Ovary (tissue), 9 donors: ENCODE measurements around the gene RPTOR. TPM values are rescaled to one million over a fixed set of nuclear protein-coding genes. Genes with fewer than 3 reads are reported as not detected.

ENCODE experiments used
- DNase-seq, 5 donors: peaks; one replicate each; pipeline ENCODE4 v3.0.0-alpha.2; 2019 to 2020
- H3K27ac ChIP-seq, 2 donors: fragments of 200-600 bp; one replicate each; pipeline versions ENCODE4 v1.5.1 to v1.8.0; 2019 to 2022
- H3K27me3 ChIP-seq: fragments of 200-600 bp; one replicate; pipeline ENCODE4 v1.8.0; 2022
- H3K36me3 ChIP-seq: fragments of 200-600 bp; sonication (generic); one replicate; pipeline ENCODE4 v1.5.1; 2019
- H3K4me1 ChIP-seq: one replicate; pipeline ENCODE4 v1.8.1; 2013; ENCODE audit warnings: mild to moderate bottlenecking, moderate library complexity; ENCODE audit not compliant: insufficient read depth
- H3K4me3 ChIP-seq: fragments of 200-600 bp; sonication (generic); one replicate; pipeline ENCODE4 v1.5.1; 2017
- H3K9me3 ChIP-seq, 2 donors: fragments of 200-600 bp in 1 of 2; sonication (generic) in 1 of 2; one replicate each; pipeline versions ENCODE4 v1.5.1 to v1.8.1; 2013 to 2019; ENCODE audit warnings: mild to moderate bottlenecking in 1 of 2, moderate library complexity in 1 of 2
- CTCF ChIP-seq, 3 donors: fragments of 450-650 bp in 2 of 3; fragments of 200-600 bp in 1 of 3; IDR thresholded peaks; one replicate each; pipeline versions ENCODE4 v1.5.1 to v1.8.0; 2016 to 2022; ENCODE audit warnings: antibody characterized with exemption in 3 of 3, mild to moderate bottlenecking in 1 of 3
- EP300 ChIP-seq: sonication (generic); formaldehyde crosslinking; IDR thresholded peaks from one replicate; pipeline ENCODE4 v1.6.1; 2017; ENCODE audit warnings: antibody characterized with exemption
- POLR2A ChIP-seq: fragments of 450-650 bp; IDR thresholded peaks from one replicate; pipeline ENCODE4 v1.6.1; 2017; ENCODE audit warnings: antibody characterized with exemption, mild to moderate bottlenecking, moderate library complexity
- WGBS, 3 donors: extraction: QIAGEN DNeasy Blood & Tissue Kit in 1 of 3; methylation state at CpG; one replicate each; pipeline versions ENCODE4 v1.1.5 to v1.1.7; 2013 to 2017; 5-methylcytosine and 5-hydroxymethylcytosine counted together
- intact Hi-C, 4 donors: fragments of 100-400 bp; cut with DNase I; formaldehyde crosslinking; loops; one replicate each; pipeline versions ENCODE4 v1.11.0 to v1.15.1; 2022 to 2023
- polyA plus RNA-seq, 2 donors: library from polyadenylated mRNA; stranded (reverse); fragments of 200-250 nt in 1 of 2; fragments of 350-450 nt in 1 of 2; fragmentation: Illumina TruSeq in 1 of 2; extraction: RNeasy Lipid Tissue Mini Kit (QIAGEN cat#74804) in 1 of 2; gene quantifications; one replicate each; pipeline ENCODE4 v1.2.3, GENCODE V29; 2013 to 2014
- total RNA-seq, 7 donors: library from RNA; depleted of rRNA in 2 of 7; stranded (reverse); fragments of >200 nt in 2 of 7; fragmentation: NEBNext Ultra II Directional in 3 of 7; extraction: Animal tissue kit (Norgen Biotek cat#: 25700) in 3 of 7; gene quantifications; one replicate each; pipeline versions ENCODE4 v1.1.0 to v1.2.4, GENCODE V29; 2016 to 2023
- donor health status: DM: no; HTN: no; CAD: no; lungs with moderate emphysema.
- donor health status: DM: no; HTN: no; CAD: no.
- donor health status: Bipolar disorder and iron deficiency.
- donor health status: DM: yes; HTN: yes; CAD: no.
- donor health status: DM: no; HTN: no; CAD: no.
- donor health status: DM: yes; HTN: yes; CAD: no.

Gene RPTOR
- total and polyA plus RNA-seq, 9 donors: 11.1 to 41.9 (median 27.9) TPM

GRCh38 chr17:80616705-80617104 is 72.1 kb downstream of the RPTOR start:
- no peak overlapping the region for H3K27ac ChIP-seq
- intact Hi-C loops: no loop called here
- H3K27me3 ChIP-seq: no peaks in the 10 kb centered on the region
- no peaks in the 10 kb centered on the region for H3K36me3 ChIP-seq
- H3K4me3 ChIP-seq: no peak overlapping the region
- 88 to 96% (median 94%) methylated on average over 6 of the region's 6 CpGs for WGBS, 3 donors
- no peak for DNase-seq
- no peaks in the 10 kb centered on the region for H3K4me1 ChIP-seq
- TF ChIP-seq CTCF (IDR thresholded peaks at IDR 0.05) (no peak), POLR2A (no peak), EP300 (no peak)
- no peaks in the 10 kb centered on the region for H3K9me3 ChIP-seq

- DNase-seq: no peak
- 84 to 95% (median 89%) methylated on average over 9 of the region's 9 CpGs for WGBS, 3 donors
- Histone ChIP-seq H3K27ac (no peak overlapping the region), H3K36me3 (no peaks in the 10 kb centered on the region), H3K27me3 (no peaks in the 10 kb centered on the region), H3K9me3 (no peaks in the 10 kb centered on the region), H3K4me1 (no peaks in the 10 kb centered on the region), H3K4me3 (no peak overlapping the region)
- no peak for TF ChIP-seq POLR2A
- TF ChIP-seq CTCF (IDR thresholded peaks at IDR 0.05): no peak
- no peak for TF ChIP-seq EP300
- intact Hi-C loops: no loop called here
Measured at GRCh38 chr17:80618304-80618703, 73.7 kb downstream of the RPTOR start.

DNA sequence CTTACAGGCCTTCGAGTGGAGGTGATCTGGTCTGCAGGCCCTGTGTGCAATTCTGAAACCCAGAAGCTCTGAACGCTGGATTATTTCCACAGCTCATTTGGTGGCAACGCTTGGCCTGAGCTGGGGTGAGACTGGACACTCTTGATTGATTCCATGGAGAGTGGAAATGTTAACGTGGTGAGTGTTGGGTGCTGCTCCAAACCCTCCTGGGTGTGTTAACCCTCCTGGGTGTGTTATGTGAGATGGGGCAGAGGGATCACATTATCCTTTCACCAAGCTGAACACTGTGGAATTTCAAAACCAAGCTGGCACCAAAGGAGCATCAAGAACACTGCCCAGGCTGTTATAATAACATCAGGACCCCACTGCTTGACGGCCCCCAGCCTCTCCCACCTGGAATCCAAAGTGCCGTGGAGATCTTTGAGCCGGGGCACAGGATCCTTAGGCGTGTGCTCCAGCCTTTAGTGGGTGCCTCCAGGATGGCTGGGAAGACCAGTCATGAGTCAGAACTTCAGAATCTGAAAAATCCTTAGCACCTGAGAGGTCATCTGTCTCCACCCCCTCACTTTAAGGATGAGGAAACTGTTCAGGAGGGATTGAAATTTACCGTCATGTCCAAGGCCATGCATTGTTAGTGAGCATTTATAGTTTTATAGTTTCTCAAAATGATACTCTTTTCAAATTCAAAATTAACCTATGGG is 75.0 kb downstream of the RPTOR start:
- Histone ChIP-seq H3K9me3 (no peaks in the 10 kb centered on the region), H3K27me3 (no peaks in the 10 kb centered on the region), H3K4me1 (no peaks in the 10 kb centered on the region), H3K36me3 (no peaks in the 10 kb centered on the region), H3K27ac (no peak overlapping the region), H3K4me3 (no peak overlapping the region)
- 87 to 90% (median 88%) methylated on average over 9 of the region's 9 CpGs for WGBS, 3 donors
- no peak for TF ChIP-seq CTCF (IDR thresholded peaks at IDR 0.05)
- TF ChIP-seq EP300: no peak
- no peak for TF ChIP-seq POLR2A
- intact Hi-C loops: no loop called here
- DNase-seq: no peak

DNA sequence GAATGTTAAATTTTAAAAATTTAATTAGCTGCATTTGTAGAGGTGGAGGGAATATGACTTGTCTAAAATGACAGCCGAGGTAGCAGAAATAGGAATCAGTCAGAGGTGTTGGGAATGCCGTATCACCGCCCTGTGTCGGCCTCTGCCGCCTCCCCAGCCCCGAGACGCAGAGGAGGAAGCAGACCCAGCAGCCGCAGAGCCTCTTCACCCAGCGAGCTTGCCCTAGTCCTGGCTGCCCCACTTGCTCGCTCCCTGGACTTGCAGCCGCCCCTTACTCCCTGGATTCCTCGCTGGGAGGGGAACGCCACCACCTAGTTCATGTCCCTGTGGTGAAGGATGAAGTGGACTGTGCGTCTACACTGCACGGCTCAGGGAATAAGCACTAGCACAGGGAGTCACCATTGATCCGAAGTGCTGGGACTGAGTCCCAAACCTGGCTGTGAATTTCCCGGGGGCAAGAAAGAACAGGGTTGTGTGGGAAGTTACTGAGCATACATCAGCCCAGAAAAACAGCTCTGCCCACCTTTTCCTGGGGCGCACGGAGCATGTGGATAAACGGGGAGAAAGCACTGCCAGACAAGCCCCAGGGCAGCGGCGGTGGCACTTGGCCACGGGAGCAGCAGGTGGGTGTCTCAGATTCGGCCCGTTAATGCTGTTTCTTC is 76.8 kb downstream of the RPTOR start:
- intact Hi-C loops: no loop called here
- DNase-seq: no peak
- TF ChIP-seq EP300 (no peak), POLR2A (no peak), CTCF (IDR thresholded peaks at IDR 0.05) (no peak)
- 79 to 88% (median 84%) methylated on average over 25 of the region's 25 CpGs for WGBS, 3 donors
- no peaks in the 10 kb centered on the region for H3K27me3 ChIP-seq
- no peaks in the 10 kb centered on the region for H3K9me3 ChIP-seq
- H3K27ac ChIP-seq: no peak overlapping the region
- no peaks in the 10 kb centered on the region for H3K36me3 ChIP-seq
- no peak overlapping the region for H3K4me3 ChIP-seq
- H3K4me1 ChIP-seq: no peaks in the 10 kb centered on the region
